Right lobe of liver (tissue), 4 donors: ENCODE data around the gene LCLAT1.

Experiments
- CTCF ChIP-seq, 4 donors: fragments of 200-600 bp in 3 of 4; fragments of 450-650 bp in 1 of 4; IDR thresholded peaks; one replicate each; pipeline versions ENCODE4 v1.5.1 to v1.8.0; 2016 to 2022; ENCODE audit warnings: antibody characterized with exemption in 4 of 4, mild to moderate bottlenecking in 2 of 4
- POLR2A ChIP-seq: fragments of 450-650 bp; IDR thresholded peaks from one replicate; pipeline ENCODE4 v1.6.1; 2017; ENCODE audit warnings: antibody characterized with exemption, mild to moderate bottlenecking
- donor health status: DM: no; HTN: no; CAD: no.
- donor health status: DM: no; HTN: no; CAD: no.
- donor health status: DM: no; HTN: yes; CAD: no.

GRCh38 chr2:30626397-30626796 is 179.4 kb downstream of the LCLAT1 start:
- TF ChIP-seq CTCF (IDR thresholded peaks at IDR 0.05) (no peak), POLR2A (no peak)
